Stimulated activated CD4-positive, alpha-beta T cell treated with anti-CD3 and anti-CD28 coated beads, Interleukin-1b, Interleukin-23, amount 100 ng/mL, for 1 hour (primary cell): ENCODE measurements around the gene ERN1.
"Not testable (repeated sequence)": the region's sequence is repeated elsewhere in the genome, so short reads cannot be mapped to it uniquely, and the experiment has no call there.

Experiments used
- DNase-seq, 2 donors: peaks; one replicate each; pipeline ENCODE4 v3.0.0-alpha.2; 2020; ENCODE audit warnings: low read depth in 2 of 2

Gene ERN1

GRCh38 chr17:64135000-64135399 lies 5.1 kb upstream of the ERN1 start:
- DNase-seq = no peak

GRCh38 chr17:64134216-64134970 lies 4.4 kb upstream of the ERN1 start:
- DNase-seq = no peak

- no peak for DNase-seq
Observed at GRCh38 chr17:64133546-64134215, 3.7 kb upstream of the ERN1 start.

GRCh38 chr17:64131606-64132270 lies 1.8 kb upstream of the ERN1 start:
- no peak for DNase-seq

- peak in 1 of 2 donors; percentile 25 for DNase-seq
Observed at GRCh38 chr17:64130559-64131001, 636 bp upstream of the ERN1 start.

- DNase-seq = no peak
Observed at GRCh38 chr17:64129515-64129764, 504 bp downstream of the ERN1 start.

- no peak for DNase-seq
Observed at GRCh38 chr17:64128787-64129514, 993 bp downstream of the ERN1 start.

GRCh38 chr17:64126918-64127317 lies 3.0 kb downstream of the ERN1 start:
- no peak for DNase-seq

- no peak for DNase-seq
Observed at GRCh38 chr17:64125937-64126336, 4.0 kb downstream of the ERN1 start.

GRCh38 chr17:64124609-64125008 lies 5.3 kb downstream of the ERN1 start:
- DNase-seq = no peak

- DNase-seq = no peak
Observed at GRCh38 chr17:64123114-64123513, 6.8 kb downstream of the ERN1 start.

GRCh38 chr17:64120972-64121786 lies 8.8 kb downstream of the ERN1 start:
- not testable (repeated sequence) for DNase-seq

GRCh38 chr17:64120159-64120810 lies 9.7 kb downstream of the ERN1 start:
- no peak for DNase-seq

GRCh38 chr17:64117981-64118979 lies 11.7 kb downstream of the ERN1 start:
- DNase-seq = no peak

GRCh38 chr17:64115822-64116534 lies 14.0 kb downstream of the ERN1 start:
- no peak for DNase-seq

GRCh38 chr17:64115043-64115698 lies 14.8 kb downstream of the ERN1 start:
- no peak for DNase-seq

- no peak for DNase-seq
Observed at GRCh38 chr17:64113006-64113405, 16.9 kb downstream of the ERN1 start.

- no peak for DNase-seq
Observed at GRCh38 chr17:64111831-64112230, 18.1 kb downstream of the ERN1 start.
